HG02763 (cell line): ENCODE results near the gene ANKRD13C.

ENCODE experiments used
- ATAC-seq: cut with Tn5 transposase; IDR thresholded peaks from one replicate; pipeline ENCODE4 v1.9.1; 2021; ENCODE audit warnings: mild to moderate bottlenecking, moderate library complexity; ENCODE audit not compliant: unreplicated experiment

The ANKRD13C gene

DNA sequence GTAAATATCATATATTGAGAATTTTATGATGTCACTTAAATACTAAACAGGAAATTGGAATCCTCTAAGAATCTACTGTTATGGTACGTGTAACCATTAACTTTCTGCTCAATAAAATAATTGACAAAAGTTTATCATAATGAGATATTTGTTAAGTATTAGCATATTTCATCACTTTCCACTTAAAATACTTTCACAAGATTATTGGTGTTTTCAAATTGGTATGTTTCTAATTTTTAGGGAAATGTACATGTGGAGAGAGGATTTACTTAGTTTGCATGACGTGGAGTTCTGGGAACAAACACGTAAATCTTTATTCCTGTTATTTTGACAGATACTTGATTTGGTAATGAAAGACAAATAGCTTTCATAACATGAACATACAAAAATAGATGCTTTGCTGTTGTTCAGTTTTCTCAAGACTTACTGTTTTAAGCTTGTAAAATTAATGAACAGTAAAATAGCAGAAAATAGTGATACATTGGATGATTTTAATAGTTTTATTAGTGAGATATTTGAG is 131.7 kb downstream of the ANKRD13C start:
- no peak for ATAC-seq

DNA sequence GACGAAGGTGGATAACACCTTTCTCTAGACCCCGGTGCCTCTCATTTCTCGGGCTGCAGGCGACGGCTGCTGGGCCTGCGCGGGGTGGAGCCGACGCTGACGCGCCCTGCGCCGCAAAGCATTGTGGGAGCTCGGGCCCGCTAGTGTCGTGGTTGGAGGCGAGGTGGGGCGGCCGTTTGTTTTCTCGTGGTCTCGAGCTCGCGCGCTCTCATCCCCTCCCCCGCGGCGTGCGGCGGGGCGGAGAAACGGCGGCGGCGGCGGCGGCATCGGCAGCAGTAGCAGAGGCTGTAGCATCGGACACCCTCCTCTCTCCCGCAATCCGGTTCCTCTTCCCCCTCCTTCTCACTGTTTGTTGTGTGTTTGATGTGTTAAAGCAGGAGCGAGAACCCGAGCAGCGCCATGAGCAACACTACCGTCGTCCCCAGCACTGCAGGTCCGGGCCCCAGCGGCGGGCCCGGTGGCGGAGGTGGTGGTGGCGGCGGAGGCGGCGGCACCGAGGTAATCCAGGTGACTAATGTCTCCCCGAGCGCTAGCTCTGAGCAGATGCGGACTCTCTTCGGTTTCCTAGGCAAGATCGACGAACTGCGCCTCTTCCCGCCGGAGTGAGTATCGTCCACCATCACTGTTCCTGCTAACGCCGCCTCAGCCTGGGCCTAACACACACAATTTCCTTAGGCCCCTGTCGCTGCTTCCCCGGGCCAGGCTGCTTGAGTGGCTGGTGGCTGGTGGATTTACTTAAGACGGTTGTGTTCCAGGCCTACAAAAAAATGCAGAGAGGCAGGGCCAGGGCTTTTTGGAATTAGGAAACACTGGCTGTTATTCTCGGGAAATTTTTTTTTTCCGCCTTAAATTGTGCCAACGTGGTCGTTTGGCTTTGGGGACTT is 133.0 kb downstream of the ANKRD13C start, which contains the start of gene SRSF11:
TSS of gene SRSF11 (plus strand) at position 143 of the 884 bp plus-strand sequence. CDS start at position 400, 257 bp downstream.
- peak; percentile 96 for ATAC-seq

DNA sequence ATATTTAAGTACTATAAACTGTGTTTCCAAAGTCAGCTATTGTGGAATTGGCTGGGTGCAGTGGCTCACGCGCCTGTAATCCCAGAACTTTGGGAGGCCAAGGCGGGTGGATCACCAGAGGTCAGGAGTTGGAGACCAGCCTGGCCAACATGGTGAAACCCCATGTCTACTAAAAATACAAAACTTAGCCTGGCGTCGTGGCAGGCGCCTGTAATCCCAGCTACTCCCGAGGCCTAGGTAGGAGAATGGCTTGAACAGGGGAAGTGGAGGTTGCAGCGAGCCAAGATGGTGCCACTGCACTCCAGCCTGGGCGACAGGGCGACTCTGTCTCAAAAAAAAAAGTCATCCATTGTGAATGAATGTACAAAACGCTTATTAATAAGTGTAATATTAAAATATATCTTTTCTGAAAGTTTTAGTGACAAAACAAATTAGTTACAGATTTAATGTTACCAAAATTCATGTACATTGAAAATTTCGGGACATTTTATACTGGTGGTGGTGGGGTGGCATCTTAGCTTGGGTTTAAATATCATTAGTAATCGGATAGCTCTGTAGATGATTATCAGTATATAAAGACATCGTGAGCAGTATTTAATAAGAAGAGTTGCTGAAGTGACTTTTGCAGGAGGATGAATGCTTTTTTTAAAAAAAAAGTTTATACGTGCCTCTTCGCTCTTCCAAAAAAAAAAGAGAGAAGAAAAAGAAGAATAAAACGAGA is 133.8 kb downstream of the ANKRD13C start:
- ATAC-seq = no peak

GRCh38 chr1:70220015-70220414 is 134.5 kb downstream of the ANKRD13C start:
- ATAC-seq = no peak

DNA sequence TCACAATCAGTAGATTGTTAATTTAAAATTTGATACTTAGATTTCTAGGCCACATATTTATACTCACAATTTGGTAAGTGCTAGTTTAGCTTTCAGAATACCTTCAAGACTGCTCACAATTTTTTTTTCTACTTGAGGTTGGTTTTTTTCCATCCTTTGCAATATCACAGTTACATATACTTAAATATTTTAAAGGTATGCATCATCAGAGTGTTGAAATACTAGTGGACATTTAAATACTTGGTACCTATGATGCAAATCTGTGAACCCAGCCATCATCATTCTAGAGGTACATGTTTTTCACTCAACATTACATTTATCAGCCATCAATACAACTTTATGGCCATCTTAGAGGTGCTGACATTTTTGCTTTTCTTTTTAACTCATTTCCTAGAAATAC is 143.0 kb downstream of the ANKRD13C start:
- ATAC-seq = no peak

GRCh38 chr1:70210820-70211219 is 143.7 kb downstream of the ANKRD13C start:
- no peak for ATAC-seq
